DMS153 (cell line): ENCODE data around the gene TEKTIP1.

Experiments
- DNase-seq: peaks from one replicate; lab custom pipeline; 2025; lab: John Stamatoyannopoulos, UW

TEKTIP1 gene

DNA sequence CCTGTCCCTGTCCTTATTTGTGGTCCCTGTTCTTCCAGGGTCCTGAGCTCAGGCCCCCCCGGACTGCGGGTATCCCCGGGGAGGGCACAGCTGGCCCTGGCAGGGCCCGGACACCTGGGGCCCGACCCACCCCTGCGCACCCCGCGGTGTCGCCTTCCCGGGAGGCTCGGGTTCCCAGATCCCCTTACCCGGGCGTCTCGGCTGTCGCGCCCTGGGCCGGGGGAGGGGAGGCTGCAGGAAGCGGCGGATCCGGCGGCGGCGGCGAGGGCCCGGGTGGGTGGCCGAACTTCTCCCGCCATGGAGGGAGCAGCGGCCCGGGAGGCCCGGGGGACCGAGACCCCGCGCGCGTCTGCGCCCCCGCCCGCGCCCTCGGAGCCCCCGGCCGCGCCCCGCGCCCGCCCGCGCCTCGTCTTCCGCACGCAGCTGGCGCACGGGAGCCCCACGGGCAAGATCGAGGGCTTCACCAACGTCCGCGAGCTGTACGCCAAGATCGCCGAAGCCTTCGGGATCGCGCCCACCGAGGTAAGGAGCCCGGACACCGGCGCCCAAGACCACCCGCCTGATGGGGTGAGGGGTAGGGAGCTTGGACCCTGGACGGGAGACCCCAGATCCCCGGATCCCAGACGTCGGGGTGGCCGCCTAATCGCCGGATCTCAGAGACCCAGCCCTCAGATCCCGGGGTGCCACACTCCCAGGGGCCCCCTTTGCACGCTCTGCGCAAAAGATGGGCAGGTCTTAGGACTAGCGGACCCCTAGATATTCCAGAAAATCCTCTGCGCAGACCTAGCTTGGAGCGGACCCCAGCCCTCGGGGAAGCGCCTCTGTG, 46.5 kb downstream of the TEKTIP1 start, which contains the start of gene GIPC3:
GIPC3 (plus strand) TSS at position 178 of the 826 bp plus-strand sequence; CDS start at position 298, 120 bp downstream.
- no peak for DNase-seq

DNA sequence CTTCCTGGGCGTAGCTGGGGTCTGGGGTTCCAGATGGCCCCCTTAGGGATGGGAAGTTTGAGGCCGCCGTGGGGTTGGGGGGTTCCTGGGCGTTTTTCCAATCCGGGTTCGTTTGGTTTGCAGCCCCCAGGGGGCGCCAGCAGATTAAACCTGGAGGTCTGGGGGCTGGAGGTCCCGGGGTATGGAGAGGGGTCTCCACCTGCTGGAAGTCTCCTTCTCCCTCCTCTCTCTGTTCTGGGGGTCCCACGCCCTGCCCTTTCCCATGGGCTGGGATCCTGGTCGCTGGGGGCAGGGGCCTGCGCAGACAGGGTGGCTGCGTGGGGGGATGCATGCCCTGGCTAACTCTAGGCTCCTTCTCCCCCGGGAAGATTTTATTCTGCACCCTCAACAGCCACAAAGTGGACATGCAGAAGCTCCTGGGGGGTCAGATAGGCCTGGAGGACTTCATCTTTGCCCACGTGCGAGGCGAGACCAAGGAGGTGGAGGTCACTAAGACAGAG, 47.2 kb downstream of the TEKTIP1 start:
- no peak for DNase-seq

DNA sequence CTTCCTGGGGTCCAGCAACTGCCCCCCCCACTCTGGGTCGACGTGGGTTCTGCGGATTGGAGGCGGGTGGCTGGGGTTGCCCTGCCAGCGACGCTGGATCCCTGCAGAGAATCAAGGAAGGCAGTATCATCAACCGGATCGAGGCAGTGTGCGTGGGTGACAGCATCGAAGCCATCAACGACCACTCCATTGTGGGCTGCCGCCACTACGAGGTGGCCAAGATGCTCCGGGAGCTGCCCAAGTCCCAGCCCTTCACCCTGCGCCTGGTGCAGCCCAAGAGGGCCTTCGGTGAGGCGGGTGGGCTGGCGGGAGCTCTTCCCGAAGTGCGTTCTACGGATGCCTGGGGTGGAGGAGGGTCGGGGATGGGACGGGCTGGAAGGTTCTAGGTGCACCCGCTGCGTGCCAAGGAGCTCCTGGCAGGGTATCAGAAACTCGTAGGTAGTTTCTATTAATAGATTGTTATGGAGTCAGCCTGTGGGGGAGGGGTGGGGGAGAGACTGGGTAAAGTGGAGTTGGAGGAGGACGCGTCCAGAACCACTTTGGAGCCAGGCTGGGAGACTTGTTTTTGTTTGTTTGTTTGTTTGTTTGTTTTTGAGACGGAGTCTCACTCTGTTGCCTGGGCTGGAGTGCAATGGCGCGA, 47.9 kb downstream of the TEKTIP1 start:
- no peak for DNase-seq

DNA sequence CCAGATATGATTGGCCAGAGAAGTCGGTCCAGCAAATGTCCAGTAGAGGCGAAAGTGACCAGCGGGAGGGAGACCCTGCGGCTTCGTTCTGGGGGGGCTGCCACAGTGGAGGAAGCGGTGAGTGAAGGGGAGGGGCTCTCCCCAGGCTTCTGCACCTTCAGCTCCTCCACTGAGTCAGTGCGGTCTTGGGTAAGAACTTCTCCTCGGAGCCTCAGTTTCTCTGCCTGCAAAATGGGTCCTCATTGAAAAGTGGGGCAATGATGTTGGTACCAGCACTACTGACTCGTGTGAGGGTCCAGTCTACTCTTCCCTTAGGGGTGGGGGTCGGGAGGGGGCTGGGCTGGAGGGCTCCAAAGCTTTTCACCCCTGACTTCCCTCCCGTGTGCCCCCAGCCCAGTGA, 50.5 kb downstream of the TEKTIP1 start:
- no peak for DNase-seq

DNA sequence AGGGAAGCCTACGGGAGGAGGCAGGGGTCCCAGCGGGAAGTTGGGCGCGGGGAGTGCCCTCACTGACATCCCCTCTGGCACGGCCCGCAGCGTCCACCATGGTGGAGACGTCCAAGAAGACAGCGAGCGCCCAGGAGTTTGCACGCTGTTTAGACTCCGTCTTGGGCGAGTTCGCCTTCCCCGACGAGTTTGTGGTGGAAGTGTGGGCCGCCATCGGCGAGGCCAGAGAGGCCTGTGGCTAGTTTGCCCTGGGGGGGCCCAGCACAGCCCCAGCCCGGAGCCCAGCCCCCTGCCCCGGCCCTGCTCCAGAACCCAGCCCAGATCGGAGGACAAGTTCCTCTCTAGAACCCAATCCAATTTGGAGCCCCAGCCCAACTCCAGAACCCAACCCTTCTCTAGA, 51.0 kb downstream of the TEKTIP1 start:
- DNase-seq, result no peak

DNA sequence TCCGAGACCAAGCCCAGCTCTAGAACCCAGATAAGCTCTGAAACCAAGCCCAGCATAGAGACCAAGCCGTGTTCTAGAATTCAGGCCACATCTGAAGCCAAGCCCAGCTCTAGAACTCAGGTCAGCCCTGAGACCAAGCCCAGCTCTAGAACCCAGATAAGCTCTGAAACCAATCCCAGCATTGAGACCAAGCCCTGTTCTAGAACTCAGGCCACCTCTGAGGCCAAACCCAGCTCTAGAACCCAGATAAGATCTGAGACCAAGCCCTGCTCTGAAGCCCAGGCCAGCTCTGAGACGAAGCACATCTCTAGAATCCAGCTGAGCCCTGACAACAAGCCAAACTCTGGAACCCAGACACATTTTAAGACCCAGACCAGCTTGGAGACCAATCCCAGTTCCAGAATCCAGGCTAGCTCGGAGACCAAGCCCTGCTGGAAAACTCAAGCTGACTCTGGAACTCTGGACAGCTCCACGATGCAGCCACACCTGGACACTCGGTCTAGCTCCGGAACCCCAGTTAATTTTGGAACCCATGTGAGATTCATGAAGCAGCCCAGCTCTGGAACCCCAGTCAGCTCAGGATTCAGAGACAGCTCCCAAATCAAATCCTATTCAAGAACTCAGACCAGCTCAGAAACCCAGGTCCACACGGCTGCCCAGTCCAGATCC, 52.2 kb downstream of the TEKTIP1 start:
- DNase-seq, result no peak

DNA sequence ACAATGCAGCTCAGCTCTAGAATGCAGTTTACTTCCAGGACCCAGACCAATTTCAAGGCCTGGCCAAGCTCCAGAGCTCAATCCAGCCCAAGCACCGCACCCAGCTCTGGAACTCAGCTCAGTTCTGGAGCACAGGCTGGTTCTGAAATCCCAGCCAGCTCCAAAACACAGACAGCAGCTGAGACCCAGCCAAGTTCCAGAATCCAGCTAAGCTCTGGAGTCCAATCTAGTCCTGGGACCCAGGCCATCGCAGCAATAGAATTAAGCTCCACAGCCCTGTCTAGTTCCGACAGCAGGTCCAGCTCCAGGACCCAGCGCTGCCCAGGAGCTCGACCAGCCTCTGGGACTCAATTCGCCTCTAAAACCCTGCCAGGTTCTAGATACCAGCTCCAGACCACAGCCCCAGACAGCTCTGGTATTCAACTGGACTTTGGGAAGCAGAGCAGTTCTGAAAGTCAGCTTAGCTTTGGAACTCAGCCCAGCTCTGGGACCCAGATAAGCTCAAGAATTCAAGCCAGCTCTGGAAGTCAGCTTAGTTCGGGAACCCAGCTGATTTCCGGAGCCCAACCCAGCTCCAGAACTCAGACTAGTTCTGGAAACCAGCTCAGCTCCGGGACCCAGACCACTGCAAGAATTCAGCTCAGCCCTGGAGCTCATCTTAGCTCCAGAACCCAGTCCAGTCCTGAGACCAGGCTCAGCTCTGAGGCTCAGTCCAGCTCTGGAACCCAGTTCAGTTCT, 53.1 kb downstream of the TEKTIP1 start:
- no peak for DNase-seq

DNA sequence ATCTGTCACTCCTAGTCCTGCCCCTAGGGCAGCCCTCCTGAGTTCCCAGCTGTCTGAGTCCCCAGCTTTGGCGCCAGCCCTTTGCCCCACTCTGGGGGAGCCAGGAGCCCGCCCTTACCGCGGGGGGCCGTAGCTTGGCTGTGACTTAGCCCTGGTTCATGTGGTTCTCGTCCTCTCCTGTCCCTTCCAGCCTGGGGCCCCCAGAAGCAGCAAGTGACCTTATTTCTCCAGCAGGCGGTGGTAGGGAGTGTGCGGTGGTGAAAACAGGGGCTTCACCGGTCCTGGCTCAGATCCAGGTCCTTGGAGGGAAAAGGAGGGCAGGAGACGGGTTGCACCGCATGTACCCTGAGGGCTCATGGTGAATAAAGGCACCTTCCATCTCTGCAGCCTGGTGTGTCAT, 54.2 kb downstream of the TEKTIP1 start:
- DNase-seq, result no peak
